Measurements from ENCODE around the gene ACTR3C.
"Not testable (repeated sequence)": the region's sequence is repeated elsewhere in the genome, so short reads cannot be mapped to it uniquely, and the experiment has no call there.

ACTR3C gene

GRCh38 chr7:150278383-150278782 lies 45.0 kb downstream of the ACTR3C start:
- not testable (repeated sequence) for DNase-seq

- not testable (repeated sequence) for DNase-seq
Observed at GRCh38 chr7:150276132-150276695, 47.1 kb downstream of the ACTR3C start.

GRCh38 chr7:150271898-150272297 lies 51.4 kb downstream of the ACTR3C start:
- not testable (repeated sequence) for DNase-seq

- not testable (repeated sequence) for DNase-seq
Observed at GRCh38 chr7:150270101-150270824, 53.1 kb downstream of the ACTR3C start.

GRCh38 chr7:150268798-150269197 lies 54.5 kb downstream of the ACTR3C start:
- DNase-seq, result not testable (repeated sequence)

- not testable (repeated sequence) for DNase-seq
Observed at GRCh38 chr7:150268287-150268686, 55.1 kb downstream of the ACTR3C start.

GRCh38 chr7:150266953-150267665 lies 56.2 kb downstream of the ACTR3C start:
- DNase-seq, result not testable (repeated sequence)

- not testable (repeated sequence) for DNase-seq
Observed at GRCh38 chr7:150262656-150263055, 60.7 kb downstream of the ACTR3C start.

- not testable (repeated sequence) for DNase-seq
Observed at GRCh38 chr7:150247745-150248144, 75.6 kb downstream of the ACTR3C start.

GRCh38 chr7:150245208-150245607 lies 78.1 kb downstream of the ACTR3C start:
- DNase-seq, result not testable (repeated sequence)

- DNase-seq, result not testable (repeated sequence)
Observed at GRCh38 chr7:150242935-150243334, 80.4 kb downstream of the ACTR3C start.

- DNase-seq, result not testable (repeated sequence)
Observed at GRCh38 chr7:150225444-150225843, 97.9 kb downstream of the ACTR3C start.

GRCh38 chr7:150222083-150222972 lies 101.0 kb downstream of the ACTR3C start:
- DNase-seq, result not testable (repeated sequence)

- not testable (repeated sequence) for DNase-seq
Observed at GRCh38 chr7:150220673-150221181, 102.6 kb downstream of the ACTR3C start.

GRCh38 chr7:150219941-150220658 lies 103.2 kb downstream of the ACTR3C start:
- not testable (repeated sequence) for DNase-seq

- DNase-seq, result not testable (repeated sequence)
Observed at GRCh38 chr7:150206848-150207247, 116.5 kb downstream of the ACTR3C start.

GRCh38 chr7:150205866-150206265 lies 117.5 kb downstream of the ACTR3C start:
- DNase-seq, result not testable (repeated sequence)

- not testable (repeated sequence) for DNase-seq
Observed at GRCh38 chr7:150204577-150204976, 118.8 kb downstream of the ACTR3C start.

- DNase-seq, result not testable (repeated sequence)
Observed at GRCh38 chr7:150202894-150203293, 120.5 kb downstream of the ACTR3C start.

Data from left hindlimb (tissue), 1 donor.